Gastroesophageal sphincter (tissue), 4 donors: Measurements from ENCODE around the gene PRDM16. TPM values are rescaled to one million over a fixed set of nuclear protein-coding genes. Genes with fewer than 3 reads are reported as not detected.
"Not testable (repeated sequence)": the region's sequence is repeated elsewhere in the genome, so short reads cannot be mapped to it uniquely, and the experiment has no call there.

ENCODE experiments used
- ATAC-seq: fragments of 150-250 bp; one replicate; pipeline ENCODE4 v1.9.1; 2016; ENCODE audit warnings: mild to moderate bottlenecking, moderate library complexity
- H3K27ac ChIP-seq, 4 donors: fragments of 200-600 bp; sonication (generic) in 3 of 4; 1 replicate in 3 of 4; 2 replicates in 1 of 4; pipeline ENCODE4 v1.5.1; 2016 to 2019
- H3K27me3 ChIP-seq: fragments of 200-600 bp; sonication (generic); one replicate; pipeline ENCODE4 v1.5.1; 2019
- H3K36me3 ChIP-seq, 2 donors: fragments of 200-600 bp; sonication (generic); one replicate each; pipeline ENCODE4 v1.5.1; 2019; ENCODE audit warnings: control low read depth in 1 of 2
- H3K4me1 ChIP-seq, 3 donors: fragments of 200-600 bp; sonication (generic); 1 replicate in 2 of 3; 2 replicates in 1 of 3; pipeline ENCODE4 v1.5.1; 2016 to 2019; ENCODE audit warnings: control low read depth in 2 of 3
- H3K4me3 ChIP-seq, 2 donors: fragments of 200-600 bp; sonication (generic); one replicate each; pipeline ENCODE4 v1.5.1; 2019; ENCODE audit warnings: mild to moderate bottlenecking in 1 of 2, moderate library complexity in 1 of 2
- H3K9me3 ChIP-seq, 3 donors: fragments of 200-600 bp; sonication (generic); one replicate each; pipeline ENCODE4 v1.5.1; 2017 to 2019; ENCODE audit warnings: control low read depth in 2 of 3
- EP300 ChIP-seq: sonication (generic); formaldehyde crosslinking; IDR thresholded peaks from one replicate; pipeline ENCODE4 v1.6.1; 2017; ENCODE audit warnings: antibody characterized with exemption, mild to moderate bottlenecking
- POLR2A ChIP-seq, 2 donors: fragments of 450-650 bp; IDR thresholded peaks; one replicate each; pipeline ENCODE4 v1.6.1; 2017; ENCODE audit warnings: antibody characterized with exemption in 2 of 2, mild to moderate bottlenecking in 2 of 2, moderate library complexity in 1 of 2
- POLR2AphosphoS5 ChIP-seq: sonication (generic); formaldehyde crosslinking; IDR thresholded peaks from one replicate; pipeline ENCODE4 v1.6.1; 2017; ENCODE audit warnings: antibody characterized with exemption
- WGBS, 2 donors: methylation state at CpG; one replicate each; pipeline ENCODE4 v1.1.5; 2018; ENCODE audit warnings: low coverage in 1 of 2; 5-methylcytosine and 5-hydroxymethylcytosine counted together
- total RNA-seq, 4 donors: library from RNA; depleted of rRNA; stranded (reverse); fragments of >200 nt; gene quantifications; one replicate each; pipeline ENCODE4 v1.1.0, GENCODE V29; 2016
- TF ChIP-seq, protein P1 (sequence below), 4 experiments: fragments of 200-600 bp in 2 of 4; fragments of 450-650 bp in 2 of 4; sonication (generic) in 1 of 4; IDR thresholded peaks; one replicate each; pipeline ENCODE4 v1.5.1; 2017 to 2019; ENCODE audit warnings: antibody characterized with exemption in 4 of 4, mild to moderate bottlenecking in 2 of 4, moderate library complexity in 2 of 4

The PRDM16 gene
- total RNA-seq, 4 donors from 2014 or later, result 1.1 to 3.4 (median 1.6) TPM

DNA sequence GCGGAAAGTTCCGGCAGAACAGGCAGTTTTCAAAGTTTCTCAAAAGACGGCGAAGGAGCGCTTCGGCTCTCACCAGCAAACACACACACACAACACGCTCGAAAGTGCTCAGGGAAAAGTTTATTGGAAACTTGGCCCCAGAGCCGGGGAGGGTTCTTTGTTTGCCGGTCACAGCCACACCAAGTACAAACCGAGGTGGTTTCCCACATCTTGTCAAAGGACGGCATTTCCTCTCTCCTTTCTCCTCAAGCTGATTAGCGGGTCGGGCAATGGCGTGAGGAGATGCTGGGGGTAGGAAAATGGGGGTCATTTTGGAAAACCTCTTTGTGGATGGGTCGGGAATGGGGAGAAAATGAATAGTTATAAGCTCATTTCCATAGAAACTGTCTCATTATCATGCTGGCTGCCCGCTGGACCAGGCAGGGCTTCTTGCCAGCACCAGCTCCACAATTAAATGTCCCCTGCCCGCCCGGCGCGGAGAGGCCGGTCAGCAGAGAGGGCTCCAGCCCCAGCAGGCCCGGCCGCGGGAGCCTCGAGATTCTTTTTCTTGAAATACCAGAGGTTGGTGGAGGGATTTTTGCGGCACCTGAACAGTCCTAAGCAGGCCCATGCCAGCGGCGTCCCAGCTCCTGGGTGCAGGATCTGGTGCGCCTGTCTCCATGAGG, 92.3 kb downstream of the PRDM16 start:
- no peak overlapping the region for H3K27ac ChIP-seq
- no peak overlapping the region for H3K4me3 ChIP-seq
- no peak for TF ChIP-seq POLR2AphosphoS5
- TF ChIP-seq EP300, result no peak
- TF ChIP-seq POLR2A (IDR thresholded peaks at IDR 0.05), result no peak
- TF ChIP-seq, protein P1, sequence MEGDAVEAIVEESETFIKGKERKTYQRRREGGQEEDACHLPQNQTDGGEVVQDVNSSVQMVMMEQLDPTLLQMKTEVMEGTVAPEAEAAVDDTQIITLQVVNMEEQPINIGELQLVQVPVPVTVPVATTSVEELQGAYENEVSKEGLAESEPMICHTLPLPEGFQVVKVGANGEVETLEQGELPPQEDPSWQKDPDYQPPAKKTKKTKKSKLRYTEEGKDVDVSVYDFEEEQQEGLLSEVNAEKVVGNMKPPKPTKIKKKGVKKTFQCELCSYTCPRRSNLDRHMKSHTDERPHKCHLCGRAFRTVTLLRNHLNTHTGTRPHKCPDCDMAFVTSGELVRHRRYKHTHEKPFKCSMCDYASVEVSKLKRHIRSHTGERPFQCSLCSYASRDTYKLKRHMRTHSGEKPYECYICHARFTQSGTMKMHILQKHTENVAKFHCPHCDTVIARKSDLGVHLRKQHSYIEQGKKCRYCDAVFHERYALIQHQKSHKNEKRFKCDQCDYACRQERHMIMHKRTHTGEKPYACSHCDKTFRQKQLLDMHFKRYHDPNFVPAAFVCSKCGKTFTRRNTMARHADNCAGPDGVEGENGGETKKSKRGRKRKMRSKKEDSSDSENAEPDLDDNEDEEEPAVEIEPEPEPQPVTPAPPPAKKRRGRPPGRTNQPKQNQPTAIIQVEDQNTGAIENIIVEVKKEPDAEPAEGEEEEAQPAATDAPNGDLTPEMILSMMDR (IDR thresholded peaks at IDR 0.05), result no peak
- H3K4me1 ChIP-seq, result no peaks in the 10 kb centered on the region
- WGBS, 2 donors, result 58 to 68% methylated on average over 5 to 16 of the region's 30 CpGs
- no peaks in the 10 kb centered on the region for H3K36me3 ChIP-seq
- no peak for ATAC-seq
- H3K9me3 ChIP-seq, result no peaks in the 10 kb centered on the region
- H3K27me3 ChIP-seq, result peaks cover 10% of the 10 kb centered on the region

DNA sequence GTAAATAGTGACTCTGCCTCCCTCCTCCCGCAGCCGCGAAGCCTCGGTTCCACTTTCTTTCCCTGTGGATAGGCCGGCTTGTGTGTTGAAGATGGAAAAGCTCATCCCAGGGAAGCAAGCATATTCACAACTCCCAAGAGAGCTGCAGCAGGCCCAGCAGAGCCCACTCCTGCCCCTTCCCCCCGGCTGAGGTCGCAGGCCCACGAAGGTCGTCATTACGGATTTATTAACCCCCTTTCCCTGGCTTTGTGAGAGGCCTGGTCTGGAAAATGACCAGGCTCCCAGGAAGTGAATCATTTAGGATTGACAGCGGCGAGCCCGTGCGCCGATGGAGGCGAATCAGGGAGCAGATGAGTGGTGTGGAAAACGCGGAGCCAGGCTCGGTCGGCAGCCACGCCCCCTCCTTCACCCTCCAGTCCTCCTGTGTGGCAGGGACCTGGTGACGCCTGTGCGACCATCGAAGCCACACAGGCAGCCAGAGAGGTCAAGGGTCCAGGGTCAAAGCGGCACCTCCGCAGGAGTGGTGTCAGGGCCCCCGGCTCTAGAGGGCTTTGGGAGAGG, 93.4 kb downstream of the PRDM16 start:
- no peak for ATAC-seq
- TF ChIP-seq POLR2AphosphoS5 (no peak), POLR2A (IDR thresholded peaks at IDR 0.05) (no peak), EP300 (no peak)
- TF ChIP-seq, protein P1 (IDR thresholded peaks at IDR 0.05), result no peak
- H3K27ac ChIP-seq, result no peak overlapping the region
- no peak overlapping the region for H3K4me3 ChIP-seq
- no peaks in the 10 kb centered on the region for H3K4me1 ChIP-seq
- H3K36me3 ChIP-seq, result no peaks in the 10 kb centered on the region
- no peaks in the 10 kb centered on the region for H3K9me3 ChIP-seq
- WGBS, 2 donors, result 40 to 80% methylated on average over 1 to 5 of the region's 27 CpGs
- peaks cover 10% of the 10 kb centered on the region for H3K27me3 ChIP-seq

GRCh38 chr1:3163356-3163755, 94.4 kb downstream of the PRDM16 start:
- no peak for ATAC-seq
- Histone ChIP-seq H3K9me3 (no peaks in the 10 kb centered on the region), H3K27ac (no peak overlapping the region), H3K36me3 (no peaks in the 10 kb centered on the region), H3K4me1 (no peaks in the 10 kb centered on the region), H3K4me3 (no peak overlapping the region), H3K27me3 (peaks cover 10% of the 10 kb centered on the region)
- WGBS, 2 donors, result 82% methylated on average over 2 of the region's 15 CpGs; no CpG with 5 or more reads in 1 of the 2 donors
- TF ChIP-seq, protein P1 (IDR thresholded peaks at IDR 0.05), result no peak
- no peak for TF ChIP-seq POLR2AphosphoS5
- no peak for TF ChIP-seq POLR2A (IDR thresholded peaks at IDR 0.05)
- TF ChIP-seq EP300, result no peak

GRCh38 chr1:3164671-3165070, 95.7 kb downstream of the PRDM16 start:
- no peak for TF ChIP-seq POLR2AphosphoS5
- TF ChIP-seq POLR2A (IDR thresholded peaks at IDR 0.05), result no peak
- TF ChIP-seq, protein P1 (IDR thresholded peaks at IDR 0.05), result no peak
- TF ChIP-seq EP300, result no peak
- no peak overlapping the region for H3K27ac ChIP-seq
- ATAC-seq, result no peak
- H3K4me1 ChIP-seq, result peaks cover 0 to 10% (median 0%) of the 10 kb centered on the region in 3 donors
- H3K27me3 ChIP-seq, result peaks cover 10% of the 10 kb centered on the region
- H3K36me3 ChIP-seq, result no peaks in the 10 kb centered on the region
- WGBS, 2 donors, result 71 to 76% methylated on average over 3 to 5 of the region's 21 CpGs
- no peak overlapping the region for H3K4me3 ChIP-seq
- no peaks in the 10 kb centered on the region for H3K9me3 ChIP-seq

GRCh38 chr1:3165189-3165588, 96.2 kb downstream of the PRDM16 start:
- not testable (repeated sequence) for ATAC-seq
- H3K4me1 ChIP-seq, result peaks cover 0 to 15% (median 3%) of the 10 kb centered on the region in 3 donors
- WGBS, 2 donors, result 80% methylated on average over 1 of the region's 1 CpG; no CpG with 5 or more reads in 1 of the 2 donors

More at GRCh38 chr1:3165189-3165588, 96.2 kb downstream of the PRDM16 start:
- not testable (repeated sequence) for H3K27ac ChIP-seq, H3K4me3 ChIP-seq, H3K36me3 ChIP-seq, H3K27me3 ChIP-seq, H3K9me3 ChIP-seq
